ELF-1 (cell line): ENCODE results near the gene SUN3.
A peak's percentile ranks its signal among the peaks of the same experiment; 100 is the strongest.
"Not testable (repeated sequence)": the region's sequence is repeated elsewhere in the genome, so short reads cannot be mapped to it uniquely, and the experiment has no call there.

ENCODE experiments used
- DNase-seq: peaks from one replicate; pipeline ENCODE4 v3.0.0-alpha.2; 2016; ENCODE audit warnings: low read depth, low spot score

The SUN3 gene

GRCh38 chr7:48031111-48031510, 2.2 kb upstream of the SUN3 start:
- DNase-seq: no peak

GRCh38 chr7:48025624-48026023, 3.3 kb downstream of the SUN3 start:
- no peak for DNase-seq

- no peak for DNase-seq
Observed at GRCh38 chr7:48017674-48018073, 11.2 kb downstream of the SUN3 start.

GRCh38 chr7:48016641-48017040, 12.3 kb downstream of the SUN3 start:
- DNase-seq: no peak

GRCh38 chr7:48011951-48012350, 17.0 kb downstream of the SUN3 start:
- peak; percentile 69 for DNase-seq

- DNase-seq: no peak
Observed at GRCh38 chr7:48011323-48011722, 17.6 kb downstream of the SUN3 start.

GRCh38 chr7:48009954-48010353, 19.0 kb downstream of the SUN3 start:
- no peak for DNase-seq

- no peak for DNase-seq
Observed at GRCh38 chr7:48009257-48009656, 19.6 kb downstream of the SUN3 start.

GRCh38 chr7:48006866-48007265, 22.0 kb downstream of the SUN3 start:
- DNase-seq: no peak

- no peak for DNase-seq
Observed at GRCh38 chr7:48004638-48005037, 24.3 kb downstream of the SUN3 start.

- no peak for DNase-seq
Observed at GRCh38 chr7:48004032-48004431, 24.9 kb downstream of the SUN3 start.

- DNase-seq: peak; percentile 53
Observed at GRCh38 chr7:48000164-48000563, 28.7 kb downstream of the SUN3 start.

- no peak for DNase-seq
Observed at GRCh38 chr7:47999413-47999812, 29.5 kb downstream of the SUN3 start.

- no peak for DNase-seq
Observed at GRCh38 chr7:47992446-47992845, 36.5 kb downstream of the SUN3 start.

GRCh38 chr7:47991741-47992311, 37.1 kb downstream of the SUN3 start:
- peak; percentile 94 for DNase-seq

GRCh38 chr7:47991270-47991669, 37.6 kb downstream of the SUN3 start:
- DNase-seq: peak; percentile 25

GRCh38 chr7:47990592-47990991, 38.3 kb downstream of the SUN3 start:
- DNase-seq: no peak

- DNase-seq: peak; percentile 87
Observed at GRCh38 chr7:47989607-47990400, 39.1 kb downstream of the SUN3 start.

GRCh38 chr7:47988496-47989386, 40.2 kb downstream of the SUN3 start:
- no peak for DNase-seq

- DNase-seq: no peak
Observed at GRCh38 chr7:47982610-47983009, 46.3 kb downstream of the SUN3 start.

GRCh38 chr7:47980648-47981047, 48.3 kb downstream of the SUN3 start:
- DNase-seq: not testable (repeated sequence)

GRCh38 chr7:47979832-47980181, 49.1 kb downstream of the SUN3 start:
- DNase-seq: no peak
